ENCODE data around the gene TSPAN18. TPM values are rescaled to one million over a fixed set of nuclear protein-coding genes. Genes with fewer than 3 reads are reported as not detected.

TSPAN18 gene
- total RNA-seq, 4 donors from 2014 or later = 27.7 to 70.1 (median 50.2) TPM

GRCh38 chr11:44754876-44755555 is 28.3 kb downstream of the TSPAN18 start:
- Histone ChIP-seq H3K4me1 (peaks cover 61 to 79% (median 77%) of the 10 kb centered on the region in 4 donors), H3K9me3 (peaks cover 0 to 8% (median 2%) of the 10 kb centered on the region in 4 donors), H3K4me3 (no peak overlapping the region), H3K27me3 (no peaks in the 10 kb centered on the region), H3K36me3 (no peaks in the 10 kb centered on the region), H3K27ac (replicated peaks in 1 of 4) (peak overlapping the region; percentile 78 to 85 (median 84))
- DNase-seq (ENCODE audit: extremely low spot score) = no peak
- 43% methylated on average over 8 of the region's 9 CpGs for WGBS
- TF ChIP-seq EP300 (IDR thresholded peaks at IDR 0.05) = no peak
- TF ChIP-seq POLR2A (IDR thresholded peaks at IDR 0.05; ENCODE audit: low read depth) = no peak
- no peak for TF ChIP-seq POLR2AphosphoS5 (IDR thresholded peaks at IDR 0.05)
- TF ChIP-seq CTCF (IDR thresholded peaks at IDR 0.05) = no peak
- intact Hi-C loops (cut with DNase I) = no loop called here

GRCh38 chr11:44755556-44756523 is 29.1 kb downstream of the TSPAN18 start:
- H3K27ac ChIP-seq (replicated peaks in 1 of 4) = peak overlapping the region; percentile 78 to 85 (median 84)
- TF ChIP-seq EP300 (IDR thresholded peaks at IDR 0.05) (no peak), CTCF (IDR thresholded peaks at IDR 0.05) (no peak), POLR2AphosphoS5 (IDR thresholded peaks at IDR 0.05) (no peak), POLR2A (IDR thresholded peaks at IDR 0.05; ENCODE audit: low read depth) (no peak)
- H3K4me1 ChIP-seq = peaks cover 63 to 79% (median 78%) of the 10 kb centered on the region in 4 donors
- no peak overlapping the region for H3K4me3 ChIP-seq
- DNase-seq (ENCODE audit: extremely low spot score) = no peak
- no peaks in the 10 kb centered on the region for H3K36me3 ChIP-seq
- WGBS = 54% methylated on average over 7 of the region's 7 CpGs
- H3K27me3 ChIP-seq = no peaks in the 10 kb centered on the region
- peaks cover 0 to 8% (median 2%) of the 10 kb centered on the region in 4 donors for H3K9me3 ChIP-seq
- intact Hi-C loops (cut with DNase I) = no loop called here

GRCh38 chr11:44758983-44759382 is 32.2 kb downstream of the TSPAN18 start:
- TF ChIP-seq POLR2A (IDR thresholded peaks at IDR 0.05; ENCODE audit: low read depth) (no peak), EP300 (IDR thresholded peaks at IDR 0.05) (no peak), POLR2AphosphoS5 (IDR thresholded peaks at IDR 0.05) (no peak), CTCF (IDR thresholded peaks at IDR 0.05) (no peak)
- Histone ChIP-seq H3K4me1 (peaks cover 76 to 79% (median 77%) of the 10 kb centered on the region in 4 donors), H3K36me3 (no peaks in the 10 kb centered on the region), H3K27me3 (no peaks in the 10 kb centered on the region), H3K4me3 (no peak overlapping the region), H3K27ac (replicated peaks in 1 of 4) (peak overlapping the region; percentile 38 to 86 (median 85)), H3K9me3 (peaks cover 0 to 8% (median 2%) of the 10 kb centered on the region in 4 donors)
- no peak for DNase-seq (ENCODE audit: extremely low spot score)
- intact Hi-C loops (cut with DNase I) = no loop called here
- WGBS = 85% methylated on average over 4 of the region's 4 CpGs

DNA sequence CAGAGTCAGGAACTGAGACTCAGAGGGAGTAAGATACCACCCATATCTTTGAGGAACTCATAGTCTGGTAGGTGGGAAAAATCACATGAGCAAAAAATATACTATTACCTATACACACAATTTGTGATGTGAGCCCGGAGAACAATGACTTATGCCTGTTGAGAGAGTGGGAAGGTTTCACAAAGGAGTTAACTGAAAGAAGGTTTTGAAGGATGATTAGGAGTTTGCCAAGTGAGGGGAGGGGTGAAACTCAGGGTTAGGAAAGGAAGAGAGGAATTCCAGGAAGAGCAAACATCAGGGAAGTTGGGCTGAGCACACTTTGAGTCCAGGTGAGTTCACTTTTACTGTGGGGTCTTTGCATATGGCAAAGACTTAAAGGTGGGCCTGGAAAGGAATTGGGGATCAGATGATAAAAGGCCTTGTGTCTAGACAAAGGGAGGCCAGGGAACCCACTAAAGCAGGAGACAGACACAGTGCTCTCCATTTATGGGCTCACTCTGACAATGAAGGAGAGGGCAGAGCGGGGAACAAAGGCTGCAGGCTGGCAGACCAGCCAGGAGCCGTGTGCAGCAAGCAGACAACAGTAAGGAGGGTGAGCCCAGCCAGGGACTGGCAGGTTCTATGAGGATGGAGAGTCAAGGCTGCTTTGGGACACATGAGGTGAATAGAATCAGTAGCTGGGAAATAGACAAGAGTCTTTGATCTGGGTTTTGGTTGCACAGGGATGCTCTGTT is 33.1 kb downstream of the TSPAN18 start:
- Histone ChIP-seq H3K36me3 (peaks cover 0 to 7% (median 2%) of the 10 kb centered on the region in 4 donors), H3K9me3 (peaks cover 0 to 8% (median 2%) of the 10 kb centered on the region in 4 donors), H3K27ac (replicated peaks in 1 of 4) (peak overlapping the region; percentile 84 to 86 (median 86)), H3K4me3 (no peak overlapping the region), H3K27me3 (no peaks in the 10 kb centered on the region), H3K4me1 (peaks cover 68 to 77% (median 73%) of the 10 kb centered on the region in 4 donors)
- intact Hi-C loops (cut with DNase I) = no loop called here
- 61% methylated on average over 3 of the region's 3 CpGs for WGBS
- TF ChIP-seq POLR2A (IDR thresholded peaks at IDR 0.05; ENCODE audit: low read depth) (no peak), EP300 (IDR thresholded peaks at IDR 0.05) (no peak)
- DNase-seq (ENCODE audit: extremely low spot score) = no peak
